Mesodermal cell (in vitro differentiated cells): Measurements from ENCODE around the gene AGT.

Source experiments
- H3K27ac ChIP-seq: 2 replicates; pipeline ENCODE4 v1.7.0; 2013; ENCODE audit warnings: mild to moderate bottlenecking, low read depth, low read length, moderate library complexity; ENCODE audit not compliant: severe bottlenecking
- H3K36me3 ChIP-seq: 2 replicates; pipeline ENCODE4 v1.7.1; 2013; ENCODE audit warnings: mild to moderate bottlenecking, low read length, moderate library complexity; ENCODE audit not compliant: control insufficient read depth, insufficient read depth
- H3K4me1 ChIP-seq: one replicate; pipeline ENCODE4 v1.7.1; 2013; ENCODE audit warnings: mild to moderate bottlenecking, low read length; ENCODE audit not compliant: insufficient read depth, control insufficient read depth, poor library complexity, severe bottlenecking
- H3K4me3 ChIP-seq: 2 replicates; pipeline ENCODE4 v1.7.0; 2013; ENCODE audit warnings: low read length, control low read depth, mild to moderate bottlenecking; ENCODE audit not compliant: insufficient read depth, poor library complexity, severe bottlenecking; ENCODE audit errors: extremely low read depth
- H3K9me3 ChIP-seq: 2 replicates; pipeline ENCODE4 v1.7.1; 2013; ENCODE audit warnings: mild to moderate bottlenecking, low read length, moderate library complexity; ENCODE audit not compliant: control insufficient read depth
- WGBS, 2 experiments: methylation state at CpG; one replicate each; pipeline ENCODE4 v1.1.5; 2013; ENCODE audit warnings: missing lambda C conversion rate in 2 of 2; ENCODE audit not compliant: insufficient coverage in 2 of 2; 5-methylcytosine and 5-hydroxymethylcytosine counted together

AGT gene

GRCh38 chr1:230752407-230752806 is 38.5 kb upstream of the AGT start:
- Histone ChIP-seq H3K4me3 (no peak overlapping the region), H3K4me1 (peaks cover 8% of the 10 kb centered on the region), H3K9me3 (no peaks in the 10 kb centered on the region), H3K36me3 (no peaks in the 10 kb centered on the region), H3K27ac (no peak overlapping the region)
- WGBS, 2 experiments, result 61 to 78% methylated on average over 5 of the region's 6 CpGs

GRCh38 chr1:230750986-230751625 is 37.2 kb upstream of the AGT start:
- 69 to 84% methylated on average over 4 of the region's 6 CpGs for WGBS, 2 experiments
- Histone ChIP-seq H3K36me3 (no peaks in the 10 kb centered on the region), H3K9me3 (no peaks in the 10 kb centered on the region), H3K4me1 (peaks cover 8% of the 10 kb centered on the region), H3K27ac (no peak overlapping the region), H3K4me3 (no peak overlapping the region)

GRCh38 chr1:230750576-230750975 is 36.7 kb upstream of the AGT start:
- H3K4me1 ChIP-seq, result peaks cover 8% of the 10 kb centered on the region
- H3K27ac ChIP-seq, result no peak overlapping the region
- no peak overlapping the region for H3K4me3 ChIP-seq
- no peaks in the 10 kb centered on the region for H3K9me3 ChIP-seq
- WGBS, 2 experiments, result 86 to 100% methylated on average over 1 to 3 of the region's 5 CpGs
- no peaks in the 10 kb centered on the region for H3K36me3 ChIP-seq

- Histone ChIP-seq H3K9me3 (no peaks in the 10 kb centered on the region), H3K36me3 (no peaks in the 10 kb centered on the region), H3K4me3 (no peak overlapping the region), H3K4me1 (peaks cover 14% of the 10 kb centered on the region), H3K27ac (no peak overlapping the region)
- WGBS, 2 experiments, result 86 to 100% methylated on average over 1 to 3 of the region's 3 CpGs
These were observed 35.7 kb upstream of the AGT start for GRCh38 chr1:230749635-230750034.

- Histone ChIP-seq H3K9me3 (no peaks in the 10 kb centered on the region), H3K36me3 (no peaks in the 10 kb centered on the region), H3K4me1 (peaks cover 19% of the 10 kb centered on the region), H3K4me3 (no peak overlapping the region), H3K27ac (no peak overlapping the region)
- WGBS, 2 experiments, result 85 to 89% methylated on average over 6 to 9 of the region's 12 CpGs
These were observed 35.2 kb upstream of the AGT start for GRCh38 chr1:230749150-230749549.

- Histone ChIP-seq H3K4me3 (no peak overlapping the region), H3K9me3 (no peaks in the 10 kb centered on the region), H3K4me1 (peaks cover 20% of the 10 kb centered on the region), H3K27ac (no peak overlapping the region), H3K36me3 (no peaks in the 10 kb centered on the region)
- WGBS, 2 experiments, result 79 to 87% methylated on average over 9 to 14 of the region's 16 CpGs
These were observed 34.2 kb upstream of the AGT start for GRCh38 chr1:230747890-230748800.

- WGBS, 2 experiments, result 85 to 89% methylated on average over 8 to 14 of the region's 14 CpGs
- Histone ChIP-seq H3K36me3 (no peaks in the 10 kb centered on the region), H3K27ac (no peak within 1 kb of the TSS), H3K9me3 (no peaks in the 10 kb centered on the region), H3K4me3 (no peak within 1 kb of the TSS), H3K4me1 (peaks cover 16% of the 10 kb centered on the region)
These were observed 33.3 kb upstream of the AGT start, which contains the start of gene CAPN9 for GRCh38 chr1:230747127-230747730. TSS of gene CAPN9 (plus strand) at chr1:230747388. CDS start at chr1:230747497, 109 bp downstream.

- H3K36me3 ChIP-seq, result no peaks in the 10 kb centered on the region
- H3K4me3 ChIP-seq, result no peak overlapping the region
- no peak overlapping the region for H3K27ac ChIP-seq
- H3K9me3 ChIP-seq, result no peaks in the 10 kb centered on the region
- peaks cover 16% of the 10 kb centered on the region for H3K4me1 ChIP-seq
- WGBS, 2 experiments, result 90 to 98% methylated on average over 2 to 3 of the region's 4 CpGs
These were observed 32.7 kb upstream of the AGT start for GRCh38 chr1:230746617-230747016.

GRCh38 chr1:230745071-230745470 is 31.1 kb upstream of the AGT start:
- Histone ChIP-seq H3K4me1 (peaks cover 16% of the 10 kb centered on the region), H3K4me3 (no peak overlapping the region), H3K27ac (no peak overlapping the region), H3K36me3 (no peaks in the 10 kb centered on the region), H3K9me3 (no peaks in the 10 kb centered on the region)
- WGBS, 2 experiments, result 73 to 83% methylated on average over 3 of the region's 3 CpGs

GRCh38 chr1:230744382-230744781 is 30.5 kb upstream of the AGT start:
- WGBS, 2 experiments, result 80 to 84% methylated on average over 4 of the region's 5 CpGs
- Histone ChIP-seq H3K36me3 (no peaks in the 10 kb centered on the region), H3K9me3 (no peaks in the 10 kb centered on the region), H3K4me3 (no peak overlapping the region), H3K27ac (peak overlapping the region; percentile 57), H3K4me1 (peaks cover 16% of the 10 kb centered on the region)
